HepG2 (cell line): ENCODE measurements around the gene CFAP92. TPM values are rescaled to one million over a fixed set of nuclear protein-coding genes. Genes with fewer than 3 reads are reported as not detected.

Experiments used
- ATAC-seq: fragments of 200-7000 bp; cut with Tn5 transposase; 3 replicates; pipeline ENCODE4 v1.9.1; 2020; ENCODE audit warnings: mild to moderate bottlenecking, moderate library complexity
- BruUV-seq: library from RNA; stranded (reverse); fragments of 400-500 nt; replicated peaks from 2 replicates; lab custom pipeline; 2021; lab: Mats Ljungman, UMichigan
- CTCF ChIA-PET: fragments of 300-600 bp; formaldehyde crosslinking; extraction: SDS; loops from one replicate; lab custom pipeline; 2021; ENCODE audit warnings: low total read pairs, inconsistent platforms, low intra/inter-chr PET ratio; lab: Yijun Ruan, JAX
- POLR2A ChIA-PET: fragments of 350-600 bp; sonication (Branson Sonifier 250); formaldehyde crosslinking; loops from one replicate; lab custom pipeline; 2020; ENCODE audit warnings: antibody characterized with exemption, inconsistent platforms; lab: Yijun Ruan, JAX
- DNase-seq: peaks from one replicate; pipeline ENCODE4 v3.0.0-alpha.2; 2015; ENCODE audit warnings: low spot score
- FAIRE-seq: peaks from 3 replicates; lab custom pipeline; 2011; peaks lifted over from hg19 to GRCh38; lab: Jason Lieb, UNC
- H2AFZ ChIP-seq: one replicate; pipeline ENCODE4 v1.6.1; 2011; ENCODE audit warnings: low read length, inconsistent platforms
- H3K27ac ChIP-seq: fragments of 300-600 bp; 3 replicates; pipeline ENCODE4 v1.8.0; 2011; ENCODE audit warnings: mixed run types, mild to moderate bottlenecking, mixed read lengths, low read length, inconsistent platforms; ENCODE audit not compliant: insufficient read depth; ENCODE audit errors: extremely low read length
- H3K27me3 ChIP-seq, 2 experiments: fragments of 200-600 bp in 1 of 2; 2 replicates in 1 of 2; 3 replicates in 1 of 2; pipeline versions ENCODE4 v1.6.0 to v1.8.0; 2011; ENCODE audit warnings: low read length in 2 of 2, mild to moderate bottlenecking in 2 of 2, moderate library complexity in 2 of 2, inconsistent platforms in 1 of 2; ENCODE audit not compliant: insufficient read depth in 2 of 2, control insufficient read depth in 1 of 2
- H3K36me3 ChIP-seq, 2 experiments: fragments of 200-600 bp in 1 of 2; replicated peaks in 1 of 2; 2 replicates in 1 of 2; 3 replicates in 1 of 2; pipeline versions ENCODE4 v1.5.1 to v1.8.0; 2011; ENCODE audit warnings: low read length in 2 of 2, inconsistent platforms in 1 of 2; ENCODE audit not compliant: insufficient read depth in 2 of 2, control insufficient read depth in 1 of 2
- H3K4me1 ChIP-seq: 2 replicates; pipeline ENCODE4 v1.5.1; 2012; ENCODE audit warnings: low read length, inconsistent platforms; ENCODE audit not compliant: insufficient read depth
- H3K4me2 ChIP-seq: 2 replicates; pipeline ENCODE4 v1.6.0; 2011; ENCODE audit warnings: low read depth, low read length, inconsistent platforms
- H3K4me3 ChIP-seq, 3 experiments: fragments of 200-600 bp in 1 of 3; sonication (generic), shearing (Covaris generic) in 1 of 3; replicated peaks in 1 of 3; 2 replicates each; pipeline ENCODE4 v1.5.1; 2011 to 2016; ENCODE audit warnings: low read length in 3 of 3, inconsistent platforms in 2 of 3, low read depth in 2 of 3, mild to moderate bottlenecking in 2 of 3, control low read depth in 1 of 3, mixed read lengths in 1 of 3; ENCODE audit not compliant: insufficient read depth in 1 of 3
- H3K79me2 ChIP-seq: one replicate; pipeline ENCODE4 v1.6.1; 2011; ENCODE audit warnings: low read length, inconsistent platforms; ENCODE audit not compliant: insufficient read depth
- H3K9ac ChIP-seq: 2 replicates; pipeline ENCODE4 v1.6.0; 2011; ENCODE audit warnings: mild to moderate bottlenecking, low read depth, low read length, inconsistent platforms; ENCODE audit not compliant: insufficient read depth
- H3K9me3 ChIP-seq: 2 replicates; pipeline ENCODE4 v1.5.1; 2012; ENCODE audit warnings: mild to moderate bottlenecking, low read length
- H4K20me1 ChIP-seq: 2 replicates; pipeline ENCODE4 v1.6.0; 2011; ENCODE audit warnings: inconsistent platforms, mild to moderate bottlenecking, low read length, moderate library complexity; ENCODE audit not compliant: insufficient read depth
- BATF2 ChIP-seq: sonication (generic); formaldehyde crosslinking; IDR thresholded peaks from 2 replicates; pipeline ENCODE4 v1.8.0; 2022; ENCODE audit warnings: mild to moderate bottlenecking, missing genetic modification reagents, moderate library complexity
- CENPX ChIP-seq: sonication (generic); formaldehyde crosslinking; IDR thresholded peaks from 2 replicates; pipeline ENCODE4 v1.9.0; 2021; ENCODE audit warnings: mild to moderate bottlenecking, missing genetic modification reagents, moderate library complexity
- FOXO1 ChIP-seq: sonication (generic); formaldehyde crosslinking; IDR thresholded peaks from 2 replicates; pipeline ENCODE4 v1.4.0; 2020; ENCODE audit warnings: missing genetic modification reagents
- SP2 ChIP-seq: sonication (generic); formaldehyde crosslinking; IDR thresholded peaks from 2 replicates; pipeline ENCODE4 v1.5.1; 2020; ENCODE audit warnings: mild to moderate bottlenecking, missing genetic modification reagents
- ZBTB25 ChIP-seq: IDR thresholded peaks from 2 replicates; pipeline ENCODE4 v1.6.1; 2018; ENCODE audit warnings: missing genetic modification reagents
- ZNF713 ChIP-seq: sonication (generic); formaldehyde crosslinking; IDR thresholded peaks from 2 replicates; pipeline ENCODE4 v1.4.0; 2020; ENCODE audit warnings: mild to moderate bottlenecking, missing genetic modification reagents
- ZNF740 ChIP-seq: sonication (generic); formaldehyde crosslinking; IDR thresholded peaks from 2 replicates; pipeline ENCODE4 v1.4.0; 2020; ENCODE audit warnings: missing genetic modification reagents
- ZNF75D ChIP-seq: sonication (generic); formaldehyde crosslinking; IDR thresholded peaks from 2 replicates; pipeline ENCODE4 v1.8.1; 2023; ENCODE audit warnings: missing genetic modification reagents, mild to moderate bottlenecking, borderline replicate concordance
- ZNF850 ChIP-seq: sonication (generic); formaldehyde crosslinking; conservative IDR thresholded peaks from 2 replicates; pipeline ENCODE4 v1.9.0; 2021; ENCODE audit warnings: mild to moderate bottlenecking, missing genetic modification reagents
- WGBS: methylation state at CpG from one replicate; pipeline ENCODE4 v1.1.6; 2017; ENCODE audit warnings: low lambda C conversion rate; 5-methylcytosine and 5-hydroxymethylcytosine counted together
- in situ Hi-C: cut with HindIII; loops from 2 replicates; pipeline ENCODE4 v1.10.0; 2017; ENCODE audit warnings: low pct_unique_long_range_greater_than_20kb; ENCODE audit not compliant: extremely low pct_ligation_motif_present
- intact Hi-C: fragments of 100-400 bp; cut with micrococcal nuclease; formaldehyde crosslinking; loops from one replicate; pipeline ENCODE4 v1.10.0; 2022; ENCODE audit not compliant: unreplicated experiment
- polyA plus RNA-seq, 8 experiments: library from polyadenylated mRNA; depleted of rRNA in 3 of 8; stranded (reverse) in 7 of 8; unstranded in 1 of 8; fragments of >200 nt; fragmentation: Illumina TruSeq in 4 of 8; extraction: Trizol in 4 of 8; gene quantifications; 2 replicates each; pipeline versions ENCODE4 v1.2.1 to v1.2.3, GENCODE V29; 2011 to 2016; ENCODE audit warnings: low read depth in 4 of 8, missing spikeins in 1 of 8, mixed read lengths in 1 of 8; ENCODE audit not compliant: insufficient read depth in 1 of 8
- small RNA-seq, 3 experiments: library from RNA; depleted of rRNA; stranded (forward); fragments of <200 nt; gene quantifications; one replicate each; pipeline ENCODE3, GENCODE V24; 2012; ENCODE audit warnings: low read depth in 2 of 3, low replicate concordance in 1 of 3; ENCODE audit not compliant: insufficient read length in 3 of 3, insufficient read depth in 2 of 3
- total RNA-seq, 5 experiments: library from RNA; depleted of rRNA; stranded (reverse); fragments of >200 nt; fragmentation: Illumina TruSeq; extraction: Trizol; gene quantifications; 2 replicates each; pipeline ENCODE4 v1.2.3, GENCODE V29; 2016; ENCODE audit warnings: low read depth in 1 of 5

The CFAP92 gene
- total and polyA plus RNA-seq, 2 of the 13 experiments (the other 11 are each of a cell fraction or from before 2014, with no cell fraction given): 0.18 to 0.46 TPM

- intact Hi-C loops: no loop called here
- no peak for ATAC-seq
- POLR2A ChIA-PET: no interaction called here
- no peak for FAIRE-seq
- CTCF ChIA-PET: no interaction called here
- WGBS: 16% methylated on average over 5 of the region's 6 CpGs
- TF ChIP-seq ZNF75D: no peak
- no peak for TF ChIP-seq ZNF850 (CRISPR knock-in tag)
- no peak for TF ChIP-seq CENPX (CRISPR knock-in tag)
- no peak for TF ChIP-seq ZNF713 (CRISPR knock-in tag)
- TF ChIP-seq BATF2 (CRISPR knock-in tag): no peak
- no peak for TF ChIP-seq ZNF740 (CRISPR knock-in tag)
- no peak for TF ChIP-seq ZBTB25 (CRISPR knock-in tag)
- no peak for TF ChIP-seq SP2 (CRISPR knock-in tag)
- no peak for TF ChIP-seq FOXO1 (CRISPR knock-in tag)
- H3K9ac ChIP-seq: no peak overlapping the region
- H2AFZ ChIP-seq: no peak overlapping the region
- in situ Hi-C loops: no loop called here
- no peak overlapping the region for H3K4me3 ChIP-seq
- no TSS peak for BruUV-seq
- H3K9me3 ChIP-seq: peaks cover 30% of the 10 kb centered on the region
- no peaks in the 10 kb centered on the region for H3K36me3 ChIP-seq
- H3K79me2 ChIP-seq: no peaks in the 10 kb centered on the region
- H3K27ac ChIP-seq: no peak overlapping the region
- no peak overlapping the region for H3K4me2 ChIP-seq
- peaks cover 0 to 1% of the 10 kb centered on the region in 2 experiments; a peak in 1 of 5 replicates for H3K27me3 ChIP-seq
- DNase-seq: no peak
- H3K4me1 ChIP-seq: 0 out of 2 replicates have a peak, but pooled peaks cover 12% of the 10 kb centered on the region
- no peaks in the 10 kb centered on the region for H4K20me1 ChIP-seq
Observed at GRCh38 chr3:128861491-128861890, 132.4 kb downstream of the CFAP92 start.

Small RNA genes within 50 kb of the gene (small RNA-seq; reads per million reads assigned to genes)
- 0 reads per million in 3 experiments for gene AC112484.4

Other genes with a start within 250 kb of the CFAP92 start
- gene ACAD9, start 114.5 kb downstream of the CFAP92 start, total RNA-seq (2016; rRNA removed; fragmentation: Illumina TruSeq; extraction: Trizol): 37.3 and 38.2 TPM in 2 replicates
- gene ACAD9, start 114.5 kb downstream of the CFAP92 start, polyA plus RNA-seq (2011; rRNA removed): 15.3 and 16.7 TPM in 2 replicates
- not detected in 2 replicates for gene EFCC1, start 7.2 kb upstream of the CFAP92 start, total RNA-seq (2016; rRNA removed; fragmentation: Illumina TruSeq; extraction: Trizol)
- gene EFCC1, start 7.2 kb upstream of the CFAP92 start, polyA plus RNA-seq (2011; rRNA removed): 0.03 TPM in 1 of 2 replicates, not detected in the other
- gene GP9, start 66.7 kb upstream of the CFAP92 start, total RNA-seq (2016; rRNA removed; fragmentation: Illumina TruSeq; extraction: Trizol): not detected in 2 replicates
- not detected in 2 replicates for gene GP9, start 66.7 kb upstream of the CFAP92 start, polyA plus RNA-seq (2011; rRNA removed)
- 10.2 and 11.8 TPM in 2 replicates for gene RAB43, start 127.7 kb upstream of the CFAP92 start, total RNA-seq (2016; rRNA removed; fragmentation: Illumina TruSeq; extraction: Trizol)
- 18.4 and 23.4 TPM in 2 replicates for gene RAB43, start 127.7 kb upstream of the CFAP92 start, polyA plus RNA-seq (2011; rRNA removed)
- gene ISY1, start 167.0 kb upstream of the CFAP92 start, total RNA-seq (2016; rRNA removed; fragmentation: Illumina TruSeq; extraction: Trizol): 39.1 and 59.0 TPM in 2 replicates
- gene ISY1, start 167.0 kb upstream of the CFAP92 start, polyA plus RNA-seq (2011; rRNA removed): 16.9 and 21.0 TPM in 2 replicates
- 354 and 539 TPM in 2 replicates for gene CNBP, start 189.8 kb upstream of the CFAP92 start, total RNA-seq (2016; rRNA removed; fragmentation: Illumina TruSeq; extraction: Trizol)
- 255 and 282 TPM in 2 replicates for gene CNBP, start 189.8 kb upstream of the CFAP92 start, polyA plus RNA-seq (2011; rRNA removed)